ENCODE data around the gene GNAS. TPM values are rescaled to one million over a fixed set of nuclear protein-coding genes. Genes with fewer than 3 reads are reported as not detected.

GNAS gene
- total and polyA plus RNA-seq, 9 of the 15 experiments (the other 6 are each of a cell fraction or from before 2014, with no cell fraction given) = 128 to 648 (median 266) TPM

- TF ChIP-seq RERE (CRISPR knock-in tag; IDR thresholded peaks at IDR 0.05; ENCODE audit: borderline replicate concordance) = no peak
- no peak for TF ChIP-seq FOXJ2 (tag; IDR thresholded peaks at IDR 0.05)
- TF ChIP-seq HDGF (IDR thresholded peaks at IDR 0.05) = no peak
- TF ChIP-seq ZNF347 (CRISPR knock-in tag; IDR thresholded peaks at IDR 0.05; ENCODE audit: low read depth) = no peak
- TF ChIP-seq, protein P1, sequence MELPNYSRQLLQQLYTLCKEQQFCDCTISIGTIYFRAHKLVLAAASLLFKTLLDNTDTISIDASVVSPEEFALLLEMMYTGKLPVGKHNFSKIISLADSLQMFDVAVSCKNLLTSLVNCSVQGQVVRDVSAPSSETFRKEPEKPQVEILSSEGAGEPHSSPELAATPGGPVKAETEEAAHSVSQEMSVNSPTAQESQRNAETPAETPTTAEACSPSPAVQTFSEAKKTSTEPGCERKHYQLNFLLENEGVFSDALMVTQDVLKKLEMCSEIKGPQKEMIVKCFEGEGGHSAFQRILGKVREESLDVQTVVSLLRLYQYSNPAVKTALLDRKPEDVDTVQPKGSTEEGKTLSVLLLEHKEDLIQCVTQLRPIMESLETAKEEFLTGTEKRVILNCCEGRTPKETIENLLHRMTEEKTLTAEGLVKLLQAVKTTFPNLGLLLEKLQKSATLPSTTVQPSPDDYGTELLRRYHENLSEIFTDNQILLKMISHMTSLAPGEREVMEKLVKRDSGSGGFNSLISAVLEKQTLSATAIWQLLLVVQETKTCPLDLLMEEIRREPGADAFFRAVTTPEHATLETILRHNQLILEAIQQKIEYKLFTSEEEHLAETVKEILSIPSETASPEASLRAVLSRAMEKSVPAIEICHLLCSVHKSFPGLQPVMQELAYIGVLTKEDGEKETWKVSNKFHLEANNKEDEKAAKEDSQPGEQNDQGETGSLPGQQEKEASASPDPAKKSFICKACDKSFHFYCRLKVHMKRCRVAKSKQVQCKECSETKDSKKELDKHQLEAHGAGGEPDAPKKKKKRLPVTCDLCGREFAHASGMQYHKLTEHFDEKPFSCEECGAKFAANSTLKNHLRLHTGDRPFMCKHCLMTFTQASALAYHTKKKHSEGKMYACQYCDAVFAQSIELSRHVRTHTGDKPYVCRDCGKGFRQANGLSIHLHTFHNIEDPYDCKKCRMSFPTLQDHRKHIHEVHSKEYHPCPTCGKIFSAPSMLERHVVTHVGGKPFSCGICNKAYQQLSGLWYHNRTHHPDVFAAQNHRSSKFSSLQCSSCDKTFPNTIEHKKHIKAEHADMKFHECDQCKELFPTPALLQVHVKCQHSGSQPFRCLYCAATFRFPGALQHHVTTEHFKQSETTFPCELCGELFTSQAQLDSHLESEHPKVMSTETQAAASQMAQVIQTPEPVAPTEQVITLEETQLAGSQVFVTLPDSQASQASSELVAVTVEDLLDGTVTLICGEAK (IDR thresholded peaks at IDR 0.05) = no peak
- TF ChIP-seq, protein P1 (CRISPR knock-in tag; IDR thresholded peaks at IDR 0.05) = no peak
- TF ChIP-seq, protein P2, sequence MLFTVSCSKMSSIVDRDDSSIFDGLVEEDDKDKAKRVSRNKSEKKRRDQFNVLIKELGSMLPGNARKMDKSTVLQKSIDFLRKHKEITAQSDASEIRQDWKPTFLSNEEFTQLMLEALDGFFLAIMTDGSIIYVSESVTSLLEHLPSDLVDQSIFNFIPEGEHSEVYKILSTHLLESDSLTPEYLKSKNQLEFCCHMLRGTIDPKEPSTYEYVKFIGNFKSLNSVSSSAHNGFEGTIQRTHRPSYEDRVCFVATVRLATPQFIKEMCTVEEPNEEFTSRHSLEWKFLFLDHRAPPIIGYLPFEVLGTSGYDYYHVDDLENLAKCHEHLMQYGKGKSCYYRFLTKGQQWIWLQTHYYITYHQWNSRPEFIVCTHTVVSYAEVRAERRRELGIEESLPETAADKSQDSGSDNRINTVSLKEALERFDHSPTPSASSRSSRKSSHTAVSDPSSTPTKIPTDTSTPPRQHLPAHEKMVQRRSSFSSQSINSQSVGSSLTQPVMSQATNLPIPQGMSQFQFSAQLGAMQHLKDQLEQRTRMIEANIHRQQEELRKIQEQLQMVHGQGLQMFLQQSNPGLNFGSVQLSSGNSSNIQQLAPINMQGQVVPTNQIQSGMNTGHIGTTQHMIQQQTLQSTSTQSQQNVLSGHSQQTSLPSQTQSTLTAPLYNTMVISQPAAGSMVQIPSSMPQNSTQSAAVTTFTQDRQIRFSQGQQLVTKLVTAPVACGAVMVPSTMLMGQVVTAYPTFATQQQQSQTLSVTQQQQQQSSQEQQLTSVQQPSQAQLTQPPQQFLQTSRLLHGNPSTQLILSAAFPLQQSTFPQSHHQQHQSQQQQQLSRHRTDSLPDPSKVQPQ (CRISPR knock-in tag; IDR thresholded peaks at IDR 0.05; ENCODE audit: borderline replicate concordance) = no peak
Measured at GRCh38 chr20:58868795-58869194, 16.3 kb downstream of the GNAS start (continued).
